GM12874 (cell line): ENCODE measurements around the gene RAB5A.

Experiments
- CTCF ChIP-seq: IDR thresholded peaks from 2 replicates; pipeline ENCODE4 v1.5.1; 2011; ENCODE audit warnings: low read depth, mild to moderate bottlenecking, control low read depth, low read length, moderate library complexity; ENCODE audit not compliant: insufficient read depth

Gene RAB5A

GRCh38 chr3:19937459-19938294 lies 9.2 kb upstream of the RAB5A start:
- TF ChIP-seq CTCF, result no peak

- TF ChIP-seq CTCF, result no peak
Observed at GRCh38 chr3:19938295-19938627, 8.6 kb upstream of the RAB5A start.

- TF ChIP-seq CTCF, result no peak
Observed at GRCh38 chr3:19940643-19941042, 6.3 kb upstream of the RAB5A start.

GRCh38 chr3:19945534-19945933 lies 1.4 kb upstream of the RAB5A start:
- TF ChIP-seq CTCF, result no peak

- TF ChIP-seq CTCF, result no peak
Observed at GRCh38 chr3:19945969-19946831, 697 bp upstream of the RAB5A start.

- no peak for TF ChIP-seq CTCF
Observed at GRCh38 chr3:19947549-19948225, 790 bp downstream of the RAB5A start.

GRCh38 chr3:19948226-19948591 lies 1.3 kb downstream of the RAB5A start:
- no peak for TF ChIP-seq CTCF
